AML-193 (cell line): Measurements from ENCODE around the gene XAGE2.
"Not testable (repeated sequence)": the region's sequence is repeated elsewhere in the genome, so short reads cannot be mapped to it uniquely, and the experiment has no call there.

Experiments
- DNase-seq, 2 experiments: peaks; one replicate each; lab custom pipeline; 2025; lab: John Stamatoyannopoulos, UW

The XAGE2 gene, protein sequence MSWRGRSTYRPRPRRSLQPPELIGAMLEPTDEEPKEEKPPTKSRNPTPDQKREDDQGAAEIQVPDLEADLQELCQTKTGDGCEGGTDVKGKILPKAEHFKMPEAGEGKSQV

GRCh38 chrX:52368368-52369055 is at the start of gene XAGE2:
TSS of gene XAGE2 (plus strand) at chrX:52369021. CDS start at chrX:52370015, 994 bp downstream.
- no peak for DNase-seq

- DNase-seq: no peak
Observed at GRCh38 chrX:52337410-52337809, 31.4 kb upstream of the XAGE2 start.

GRCh38 chrX:52341493-52341892 is 27.3 kb upstream of the XAGE2 start:
- no peak for DNase-seq

DNA sequence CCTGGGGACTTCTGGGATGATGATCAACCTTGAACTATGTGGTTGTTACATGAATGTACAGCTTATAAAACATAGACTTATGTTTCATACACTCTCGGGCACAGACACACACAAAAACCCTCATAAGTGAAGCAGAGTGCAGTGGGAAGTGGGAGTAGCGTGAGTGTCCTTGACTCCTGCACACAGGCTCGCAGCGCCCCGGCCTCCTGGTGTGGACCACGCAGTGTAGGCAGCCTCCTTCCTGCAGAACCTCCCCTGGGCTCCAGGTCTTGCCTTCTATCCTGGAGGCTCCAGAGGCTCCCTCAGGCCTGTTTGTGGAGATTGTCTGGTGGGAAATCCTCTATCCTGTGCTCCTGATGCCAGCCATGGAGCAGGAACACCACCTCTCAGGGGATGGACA is 25.7 kb upstream of the XAGE2 start:
- DNase-seq: not testable (repeated sequence)

DNA sequence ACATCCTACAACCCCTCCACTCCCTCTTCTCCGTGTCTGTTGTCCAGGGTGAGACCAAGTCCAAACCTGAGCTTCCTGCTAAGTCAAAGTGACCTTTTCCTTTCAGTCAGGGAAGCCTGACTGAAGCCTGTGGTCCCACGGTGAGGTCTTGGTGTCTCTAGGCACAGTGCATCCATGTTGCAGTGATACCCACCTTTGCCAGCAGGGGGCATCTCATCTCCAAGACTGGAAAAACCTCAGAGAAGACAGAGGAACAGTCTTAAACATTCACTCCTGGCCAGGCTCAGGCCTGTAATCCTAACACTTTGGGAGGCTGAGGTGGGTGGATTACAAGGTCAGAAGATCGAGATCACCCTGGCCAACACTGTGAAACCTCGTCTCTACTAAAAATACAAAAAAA is 23.4 kb upstream of the XAGE2 start:
- peak in 1 of 2 experiments; percentile 4 for DNase-seq

- DNase-seq: no peak
Observed at GRCh38 chrX:52346174-52347165, 22.4 kb upstream of the XAGE2 start.

GRCh38 chrX:52349681-52350080 is 19.1 kb upstream of the XAGE2 start:
- no peak for DNase-seq

GRCh38 chrX:52352551-52352950 is 16.3 kb upstream of the XAGE2 start:
- DNase-seq: no peak

- no peak for DNase-seq
Observed at GRCh38 chrX:52353838-52354237, 15.0 kb upstream of the XAGE2 start.

- DNase-seq: no peak
Observed at GRCh38 chrX:52355108-52355507, 13.7 kb upstream of the XAGE2 start.

- DNase-seq: no peak
Observed at GRCh38 chrX:52359614-52360232, 9.1 kb upstream of the XAGE2 start.

GRCh38 chrX:52361941-52362340 is 6.9 kb upstream of the XAGE2 start:
- DNase-seq: no peak

- DNase-seq: no peak
Observed at GRCh38 chrX:52363247-52363883, 5.5 kb upstream of the XAGE2 start.

GRCh38 chrX:52378870-52379269 is 10.0 kb downstream of the XAGE2 start:
- no peak for DNase-seq

DNA sequence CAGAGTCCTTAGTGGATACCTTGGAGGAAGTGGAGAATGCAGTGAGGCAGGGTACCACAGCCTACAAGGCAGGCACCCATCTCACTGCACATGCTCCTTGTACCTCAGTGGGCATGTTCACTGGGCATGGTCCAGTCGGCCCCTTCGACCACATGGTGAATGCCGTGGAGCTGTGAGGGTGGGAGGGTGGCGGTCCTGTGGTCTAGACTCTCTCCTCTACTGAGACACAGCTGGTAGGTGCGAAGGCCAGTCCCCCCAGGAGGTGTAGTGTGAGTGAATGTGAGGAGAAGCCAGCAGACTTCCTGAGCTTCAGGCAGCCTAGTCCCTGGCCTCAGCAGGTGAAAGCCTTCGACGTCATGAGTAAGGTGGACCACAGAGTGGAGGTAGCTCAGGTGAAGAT is 12.2 kb downstream of the XAGE2 start:
- no peak for DNase-seq

GRCh38 chrX:52410439-52411394 is 41.9 kb downstream of the XAGE2 start:
- DNase-seq: no peak

DNA sequence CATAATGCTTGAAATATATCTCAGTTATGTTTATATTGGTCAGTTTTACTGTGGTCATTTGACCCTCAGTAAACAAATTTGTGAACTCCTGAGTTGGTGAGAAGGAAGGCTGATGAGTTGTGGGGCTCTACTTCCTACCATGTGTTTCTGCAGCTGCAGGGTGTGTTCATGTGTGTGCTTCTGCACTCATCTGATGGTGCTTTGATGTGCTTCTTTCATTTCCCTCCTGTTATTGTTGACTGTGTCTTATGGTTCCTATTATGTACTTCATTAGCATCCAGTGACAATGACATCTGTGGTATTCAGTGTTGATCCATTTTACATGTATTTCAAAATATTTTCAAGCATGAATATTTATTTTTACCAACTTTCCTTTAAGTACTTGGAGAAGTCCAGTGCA is 46.5 kb downstream of the XAGE2 start:
- no peak for DNase-seq

DNA sequence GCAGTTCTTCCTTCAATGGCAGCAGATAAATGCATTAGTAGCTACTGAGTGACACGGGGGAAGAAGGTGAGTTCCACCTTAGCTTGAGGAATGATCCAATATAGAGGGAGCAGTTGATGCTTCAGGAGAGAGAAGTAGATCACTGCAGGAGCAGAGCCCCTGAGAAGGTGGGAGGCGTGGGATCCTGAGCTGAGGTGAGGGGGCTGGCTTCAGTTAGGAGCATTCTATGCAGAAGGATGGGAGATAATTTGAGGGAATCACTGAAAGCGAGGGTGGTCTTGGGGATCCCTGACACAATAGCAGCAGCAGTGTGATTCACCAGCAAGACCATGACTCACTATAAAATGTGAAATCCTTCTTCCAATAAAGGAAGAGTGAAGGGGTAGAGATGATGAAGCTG is 48.0 kb downstream of the XAGE2 start:
- DNase-seq: no peak

- no peak for DNase-seq
Observed at GRCh38 chrX:52420824-52421443, 52.1 kb downstream of the XAGE2 start.

- DNase-seq: no peak
Observed at GRCh38 chrX:52422884-52423283, 54.1 kb downstream of the XAGE2 start.
